IMR-90 (cell line): ENCODE results near the gene NRSN1. TPM values are rescaled to one million over a fixed set of nuclear protein-coding genes. Genes with fewer than 3 reads are reported as not detected.

Experiments
- ATAC-seq: fragments of 200-7000 bp; cut with Tn5 transposase; 2 replicates; pipeline ENCODE4 v1.9.1; 2020; ENCODE audit warnings: low read depth, mild to moderate bottlenecking, moderate library complexity
- BruUV-seq: library from RNA; stranded (reverse); fragments of 400-500 nt; replicated peaks from 2 replicates; lab custom pipeline; 2021; lab: Mats Ljungman, UMichigan
- CTCF ChIA-PET: fragments of 300-600 bp; formaldehyde crosslinking; extraction: SDS; loops from one replicate; lab custom pipeline; 2021; ENCODE audit warnings: antibody characterized with exemption; lab: Yijun Ruan, JAX
- POLR2A ChIA-PET: fragments of 300-600 bp; sonication (Branson Sonifier 250); formaldehyde crosslinking; loops from one replicate; lab custom pipeline; 2022; ENCODE audit warnings: antibody characterized with exemption; ENCODE audit not compliant: unreplicated experiment; lab: Charles Lee
- DNase-seq: peaks from one replicate; pipeline ENCODE4 v3.0.0; 2013
- H2AFZ ChIP-seq: replicated peaks from 2 replicates; pipeline ENCODE3; 2013; ENCODE audit warnings: low read length, mild to moderate bottlenecking; ENCODE audit not compliant: poor library complexity
- H2AK5ac ChIP-seq: 2 replicates; pipeline ENCODE4 v1.6.1; 2013; ENCODE audit warnings: low read depth, low read length, inconsistent platforms
- H2AK9ac ChIP-seq: replicated peaks from 2 replicates; pipeline ENCODE3; 2013; ENCODE audit warnings: mild to moderate bottlenecking, low read depth, low read length, moderate library complexity; ENCODE audit not compliant: poor library complexity
- H2BK120ac ChIP-seq: 2 replicates; pipeline ENCODE4 v1.6.1; 2013; ENCODE audit warnings: low read depth, low read length, inconsistent platforms
- H2BK15ac ChIP-seq: 3 replicates; pipeline ENCODE4 v1.6.1; 2013; ENCODE audit warnings: low read depth, low read length, inconsistent platforms
- H2BK20ac ChIP-seq: 2 replicates; pipeline ENCODE4 v1.6.1; 2013; ENCODE audit warnings: low read depth, mild to moderate bottlenecking, inconsistent platforms, low read length, moderate library complexity
- H2BK5ac ChIP-seq: 2 replicates; pipeline ENCODE4 v1.6.1; 2013; ENCODE audit warnings: mild to moderate bottlenecking, low read depth, low read length, inconsistent platforms; ENCODE audit not compliant: poor library complexity, severe bottlenecking
- H3K14ac ChIP-seq: replicated peaks from 2 replicates; pipeline ENCODE4 v1.6.1; 2013; ENCODE audit warnings: low read depth, low read length, inconsistent platforms
- H3K18ac ChIP-seq: 2 replicates; pipeline ENCODE4 v1.6.1; 2013; ENCODE audit warnings: low read depth, low read length, control low read depth
- H3K23ac ChIP-seq: 2 replicates; pipeline ENCODE4 v1.6.1; 2013; ENCODE audit warnings: low read depth, low read length, inconsistent platforms
- H3K27ac ChIP-seq: 2 replicates; pipeline ENCODE4 v1.5.1; 2013; ENCODE audit warnings: mild to moderate bottlenecking, control low read depth, low read length; ENCODE audit not compliant: insufficient read depth
- H3K27me3 ChIP-seq: 2 replicates; pipeline ENCODE4 v1.6.1; 2013; ENCODE audit warnings: low read length; ENCODE audit not compliant: control insufficient read depth, insufficient read depth
- H3K36me3 ChIP-seq: 2 replicates; pipeline ENCODE4 v1.6.1; 2013; ENCODE audit warnings: low read length, mixed read lengths; ENCODE audit not compliant: control insufficient read depth, insufficient read depth
- H3K4ac ChIP-seq: 2 replicates; pipeline ENCODE4 v1.6.1; 2013; ENCODE audit warnings: low read depth, low read length, inconsistent platforms
- H3K4me1 ChIP-seq: 2 replicates; pipeline ENCODE4 v1.6.1; 2013; ENCODE audit warnings: low read length, mixed read lengths; ENCODE audit not compliant: control insufficient read depth, insufficient read depth
- H3K4me2 ChIP-seq: 2 replicates; pipeline ENCODE4 v1.6.1; 2013; ENCODE audit warnings: low read depth, mild to moderate bottlenecking, control low read depth, low read length, moderate library complexity
- H3K4me3 ChIP-seq: 2 replicates; pipeline ENCODE4 v1.5.1; 2013; ENCODE audit warnings: low read depth, mild to moderate bottlenecking, control low read depth, low read length, moderate library complexity; ENCODE audit not compliant: insufficient read depth
- H3K56ac ChIP-seq: 2 replicates; pipeline ENCODE4 v1.6.1; 2013; ENCODE audit warnings: low read length, inconsistent platforms; ENCODE audit not compliant: insufficient read depth; ENCODE audit errors: extremely low read depth
- H3K79me1 ChIP-seq, 2 experiments: 2 replicates each; pipeline ENCODE4 v1.6.1; 2013; ENCODE audit warnings: low read length in 2 of 2, inconsistent platforms in 1 of 2, low read depth in 1 of 2
- H3K9ac ChIP-seq: 2 replicates; pipeline ENCODE4 v1.6.1; 2013; ENCODE audit warnings: low read depth, low read length, control low read depth
- H3K9me1 ChIP-seq: 2 replicates; pipeline ENCODE4 v1.6.1; 2013; ENCODE audit warnings: low read length, inconsistent platforms; ENCODE audit not compliant: insufficient read depth
- H3K9me3 ChIP-seq: 2 replicates; pipeline ENCODE4 v1.6.1; 2013; ENCODE audit warnings: low read length; ENCODE audit not compliant: control insufficient read depth, insufficient read depth
- H4K20me1 ChIP-seq: 2 replicates; pipeline ENCODE4 v1.6.1; 2013; ENCODE audit warnings: low read length, inconsistent platforms; ENCODE audit not compliant: insufficient read depth
- H4K5ac ChIP-seq: 2 replicates; pipeline ENCODE4 v1.6.1; 2013; ENCODE audit warnings: mild to moderate bottlenecking, low read depth, low read length, control low read depth
- H4K8ac ChIP-seq, 2 experiments: 2 replicates each; pipeline ENCODE4 v1.6.1; 2013; ENCODE audit warnings: low read depth in 2 of 2, low read length in 2 of 2, control low read depth in 1 of 2, inconsistent platforms in 1 of 2
- H4K91ac ChIP-seq: 2 replicates; pipeline ENCODE4 v1.6.1; 2013; ENCODE audit warnings: low read depth, low read length, inconsistent platforms; ENCODE audit not compliant: insufficient read depth
- BHLHE40 ChIP-seq: fragments of 150-350 bp; IDR thresholded peaks from 2 replicates; pipeline ENCODE4 v1.6.1; 2016; ENCODE audit warnings: mild to moderate bottlenecking, low read depth, low read length
- CEBPB ChIP-seq: IDR thresholded peaks from 2 replicates; pipeline ENCODE4 v1.6.1; 2012; ENCODE audit warnings: low read depth, low read length, improper control_type of control experiment
- MAFK ChIP-seq: IDR thresholded peaks from 2 replicates; pipeline ENCODE4 v1.6.1; 2012; ENCODE audit warnings: low read depth, low read length, improper control_type of control experiment
- MAZ ChIP-seq: IDR thresholded peaks from 2 replicates; pipeline ENCODE4 v1.6.1; 2012; ENCODE audit warnings: low read depth, mild to moderate bottlenecking, low read length, improper control_type of control experiment, moderate library complexity, borderline replicate concordance
- MXI1 ChIP-seq: IDR thresholded peaks from 2 replicates; pipeline ENCODE4 v1.6.1; 2012; ENCODE audit warnings: low read depth, mild to moderate bottlenecking, low read length, moderate library complexity, borderline replicate concordance
- NFE2L2 ChIP-seq: fragments of 150-350 bp; IDR thresholded peaks from 2 replicates; pipeline ENCODE4 v1.6.1; 2016; ENCODE audit warnings: low read depth, mild to moderate bottlenecking, low read length
- POLR2A ChIP-seq: IDR thresholded peaks from 2 replicates; pipeline ENCODE4 v1.6.1; 2012; ENCODE audit warnings: mild to moderate bottlenecking, low read depth, low read length
- RAD21 ChIP-seq: IDR thresholded peaks from 2 replicates; pipeline ENCODE4 v1.6.1; 2012; ENCODE audit warnings: low read length, improper control_type of control experiment
- RCOR1 ChIP-seq: IDR thresholded peaks from 2 replicates; pipeline ENCODE4 v1.6.1; 2012; ENCODE audit warnings: mild to moderate bottlenecking, low read length, improper control_type of control experiment; ENCODE audit not compliant: insufficient replicate concordance
- SMC3 ChIP-seq: fragments of 150-350 bp; IDR thresholded peaks from 2 replicates; pipeline ENCODE4 v1.6.1; 2016; ENCODE audit warnings: low read depth, mild to moderate bottlenecking, antibody characterized with exemption, low read length, moderate library complexity
- WGBS, 2 experiments: methylation state at CpG; one replicate each; pipeline versions ENCODE4 v1.1.5 to v1.1.7; 2013; ENCODE audit warnings: missing lambda C conversion rate in 2 of 2; ENCODE audit not compliant: insufficient read length in 1 of 2; ENCODE audit errors: extremely low coverage in 2 of 2; 5-methylcytosine and 5-hydroxymethylcytosine counted together
- dilution Hi-C: fragments of 300-500 bp; cut with HindIII; formaldehyde crosslinking; loops from one replicate; pipeline ENCODE4 v1.14.3; 2018; ENCODE audit warnings: low sequenced_read_pairs; ENCODE audit not compliant: unreplicated experiment
- in situ Hi-C: fragments of 300-500 bp; cut with MboI; formaldehyde crosslinking; loops from 3 replicates; pipeline ENCODE4 v1.14.3; 2019; ENCODE audit warnings: low sequenced_read_pairs, inconsistent platforms, mixed read lengths
- intact Hi-C: fragments of 100-400 bp; cut with micrococcal nuclease; formaldehyde crosslinking; loops from 2 replicates; pipeline ENCODE4 v1.10.0; 2022
- polyA plus RNA-seq, 3 experiments: library from polyadenylated mRNA; depleted of rRNA; stranded (reverse); fragments of >200 nt; gene quantifications; 2 replicates each; pipeline ENCODE4 v1.2.3, GENCODE V29; 2012; ENCODE audit warnings: low replicate concordance in 1 of 3
- total RNA-seq: library from RNA; depleted of rRNA; stranded (reverse); fragments of >200 nt; gene quantifications from 2 replicates; pipeline ENCODE4 v1.2.3, GENCODE V29; 2012

NRSN1 gene
- total and polyA plus RNA-seq, 2 of the 4 experiments (the other 2 are of a cell fraction): not detected

DNA sequence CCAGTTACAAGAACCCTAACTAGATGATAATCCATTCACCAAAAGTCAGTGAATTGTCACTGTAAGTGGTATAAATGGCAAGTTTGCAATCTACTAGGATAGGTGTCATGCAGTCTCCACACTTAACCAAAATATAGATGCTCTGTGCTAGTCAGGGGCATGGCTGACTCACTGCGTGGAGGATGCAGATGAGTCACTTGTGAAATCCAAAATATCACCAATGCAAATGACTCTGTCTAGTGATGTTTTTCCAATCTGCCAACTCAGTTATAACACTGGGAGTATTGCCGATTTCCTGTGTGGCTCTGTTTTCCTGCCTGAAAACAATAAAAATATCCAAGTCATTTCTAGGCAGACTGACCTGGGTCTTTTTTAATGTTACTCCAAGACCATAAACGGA is 47.8 kb upstream of the NRSN1 start:
- Histone ChIP-seq H4K5ac (no peak overlapping the region), H3K14ac (no peak overlapping the region), H2AK9ac (no peak overlapping the region), H3K9ac (no peak overlapping the region), H2BK20ac (no peak overlapping the region), H3K23ac (no peak overlapping the region), H3K4ac (no peak overlapping the region), H3K36me3 (no peaks in the 10 kb centered on the region), H3K27ac (no peak overlapping the region), H2AK5ac (no peak overlapping the region), H3K4me1 (no peaks in the 10 kb centered on the region), H2BK5ac (no peak overlapping the region), H3K4me2 (no peak overlapping the region), H4K91ac (no peak overlapping the region), H3K27me3 (no peaks in the 10 kb centered on the region), H3K79me1 (no peaks in the 10 kb centered on the region), H3K4me3 (no peak overlapping the region), H3K9me3 (peaks cover 11% of the 10 kb centered on the region), H4K8ac (no peak overlapping the region), H3K18ac (no peak overlapping the region), H2BK120ac (no peak overlapping the region), H3K9me1 (no peaks in the 10 kb centered on the region), H3K56ac (no peak overlapping the region), H2AFZ (no peak overlapping the region), H4K20me1 (no peaks in the 10 kb centered on the region), H2BK15ac (no peak overlapping the region)
- no TSS peak for BruUV-seq
- DNase-seq (no peak), ATAC-seq (no peak)
- dilution Hi-C loops: no loop called here
- CTCF ChIA-PET: no interaction called here
- POLR2A ChIA-PET: no interaction called here
- in situ Hi-C loops: no loop called here
- no peak for TF ChIP-seq MAFK
- no peak for TF ChIP-seq NFE2L2
- TF ChIP-seq POLR2A: no peak
- no peak for TF ChIP-seq RAD21
- TF ChIP-seq MAZ: no peak
- TF ChIP-seq RCOR1: no peak
- no peak for TF ChIP-seq SMC3
- TF ChIP-seq MXI1: no peak
- TF ChIP-seq CEBPB: no peak
- TF ChIP-seq BHLHE40: no peak
- no CpG with 5 or more reads among the region's 3 CpGs for WGBS, 2 experiments
- intact Hi-C loops: no loop called here
